Activated naive CD4-positive, alpha-beta T cell treated with anti-CD3 and anti-CD28 coated beads for 36 hours (primary cell): Measurements from ENCODE around the gene OR2W1. TPM values are rescaled to one million over a fixed set of nuclear protein-coding genes. Genes with fewer than 3 reads are reported as not detected.

ENCODE experiments used
- total RNA-seq, 2 experiments: library from RNA; stranded (reverse); gene quantifications; one replicate each; pipeline ENCODE4 v1.2.3, GENCODE V29; 2021

OR2W1 gene
- total RNA-seq, 2 experiments from 2014 or later, result not detected

Other genes with a start within 250 kb of the OR2W1 start
- 10 to 100 TPM; 35.8 to 41.4 TPM for gene TRIM27, start 121.2 kb downstream of the OR2W1 start, total RNA-seq
- gene ZNF311, start 39.9 kb downstream of the OR2W1 start, total RNA-seq, result under 1 TPM; 0.57 to 0.69 TPM
- gene OR2B3, start 42.1 kb upstream of the OR2W1 start, total RNA-seq, result not detected
- gene OR2J1, start 54.3 kb upstream of the OR2W1 start, total RNA-seq, result not detected
- gene OR2J3, start 62.9 kb upstream of the OR2W1 start, total RNA-seq, result not detected
- not detected for gene OR2J2, start 125.7 kb upstream of the OR2W1 start, total RNA-seq